ENCODE data around the gene AURKB. TPM values are rescaled to one million over a fixed set of nuclear protein-coding genes. Genes with fewer than 3 reads are reported as not detected.
A peak's percentile ranks its signal among the peaks of the same experiment; 100 is the strongest.

The AURKB gene
- total and polyA plus RNA-seq, 2 of the 13 experiments (the other 11 are each of a cell fraction or from before 2014, with no cell fraction given): 29.5 to 75.3 TPM

GRCh38 chr17:8186787-8187516 lies 23.4 kb downstream of the AURKB start (continued):
- TF ChIP-seq ZHX1 (CRISPR knock-in tag; IDR thresholded peaks at IDR 0.05; ENCODE audit: low read depth) (peak; percentile 74; the same call in 1 of the 2 replicates), ZNF841 (CRISPR knock-in tag; IDR thresholded peaks at IDR 0.05; ENCODE audit: borderline replicate concordance) (no peak), ZNF282 (IDR thresholded peaks at IDR 0.05; ENCODE audit: partially characterized antibody) (no peak), ZNF646 (CRISPR knock-in tag; IDR thresholded peaks at IDR 0.05) (no peak), WIZ (CRISPR knock-in tag; IDR thresholded peaks at IDR 0.05) (no peak; the same call in 1 of the 2 replicates), CENPBD1 (CRISPR knock-in tag; IDR thresholded peaks at IDR 0.05; ENCODE audit: borderline replicate concordance, low read depth) (no peak; the same call in 1 of the 2 replicates), ZBED4 (CRISPR knock-in tag; IDR thresholded peaks at IDR 0.05; ENCODE audit: borderline replicate concordance) (no peak; the same call in 1 of the 2 replicates), ZSCAN5A (CRISPR knock-in tag; IDR thresholded peaks at IDR 0.05; ENCODE audit: borderline replicate concordance) (no peak), CHD4 (IDR thresholded peaks at IDR 0.05; ENCODE audit: borderline replicate concordance, low read length) (0 out of 2 replicates have a peak, but pooled peaks have one; percentile 48), NR2C2 (CRISPR knock-in tag; IDR thresholded peaks at IDR 0.05; ENCODE audit: borderline replicate concordance) (no peak)

Measured in HepG2 (cell line).